Thymus (tissue), 11 donors: ENCODE measurements around the gene PPP6R3. TPM values are rescaled to one million over a fixed set of nuclear protein-coding genes. Genes with fewer than 3 reads are reported as not detected.

Source experiments
- DNase-seq, 9 donors: peaks; one replicate each; pipeline ENCODE4 v3.0.0-alpha.2; 2013; ENCODE audit warnings: low spot score in 9 of 9, low read depth in 6 of 9, missing footprints in 1 of 9
- H3K27ac ChIP-seq, 2 donors: one replicate each; pipeline ENCODE4 v1.5.1; 2013; ENCODE audit warnings: control low read depth in 1 of 2, low read depth in 1 of 2, low read length in 1 of 2, mild to moderate bottlenecking in 1 of 2, moderate library complexity in 1 of 2
- H3K27me3 ChIP-seq, 2 donors: one replicate each; pipeline ENCODE4 v1.5.1; 2013; ENCODE audit warnings: low read length in 1 of 2; ENCODE audit not compliant: control insufficient read depth in 2 of 2, insufficient read depth in 1 of 2
- H3K36me3 ChIP-seq, 2 donors: one replicate each; pipeline ENCODE4 v1.5.1; 2013; ENCODE audit warnings: low read length in 1 of 2, mild to moderate bottlenecking in 1 of 2, moderate library complexity in 1 of 2; ENCODE audit not compliant: control insufficient read depth in 2 of 2, insufficient read depth in 2 of 2
- H3K4me1 ChIP-seq, 2 donors: one replicate each; pipeline ENCODE4 v1.5.1; 2013; ENCODE audit warnings: low read length in 2 of 2; ENCODE audit not compliant: control insufficient read depth in 2 of 2, insufficient read depth in 2 of 2
- H3K4me3 ChIP-seq, 2 donors: one replicate each; pipeline ENCODE4 v1.5.1; 2013; ENCODE audit warnings: low read length in 2 of 2, control low read depth in 1 of 2, mild to moderate bottlenecking in 1 of 2
- H3K9me3 ChIP-seq, 2 donors: one replicate each; pipeline ENCODE4 v1.5.1; 2013; ENCODE audit warnings: low read length in 1 of 2, mild to moderate bottlenecking in 1 of 2; ENCODE audit not compliant: control insufficient read depth in 2 of 2, insufficient read depth in 1 of 2
- WGBS: extraction: QIAGEN DNeasy Blood & Tissue Kit; methylation state at CpG from one replicate; pipeline ENCODE4 v1.1.7; 2013; 5-methylcytosine and 5-hydroxymethylcytosine counted together
- polyA plus RNA-seq: library from polyadenylated mRNA; stranded (reverse); fragments of 200-250 nt; gene quantifications from one replicate; pipeline ENCODE4 v1.2.3, GENCODE V29; 2013
- total RNA-seq: library from RNA; stranded (reverse); fragments of 120-200 nt; gene quantifications from one replicate; pipeline ENCODE4 v1.2.4, GENCODE V29; 2013
- donor health status: healthy.

The PPP6R3 gene
- total and polyA plus RNA-seq, 2 donors = 45.8 to 103 TPM

GRCh38 chr11:68488623-68489022, 28.1 kb downstream of the PPP6R3 start:
- WGBS = 98% methylated on average over 1 of the region's 1 CpG
- Histone ChIP-seq H3K9me3 (no peaks in the 10 kb centered on the region), H3K27me3 (no peaks in the 10 kb centered on the region), H3K36me3 (peaks cover 4% of the 10 kb centered on the region in 2 donors), H3K4me3 (no peak overlapping the region), H3K4me1 (peaks cover 2% of the 10 kb centered on the region in 2 donors), H3K27ac (no peak overlapping the region)
- no peak for DNase-seq

- H3K9me3 ChIP-seq = no peaks in the 10 kb centered on the region
- H3K27ac ChIP-seq = no peak overlapping the region
- DNase-seq = no peak
- H3K4me1 ChIP-seq = peaks cover under 1 to 5% of the 10 kb centered on the region in 2 donors
- no peaks in the 10 kb centered on the region for H3K27me3 ChIP-seq
- no peak overlapping the region for H3K4me3 ChIP-seq
- 63% methylated on average over 3 of the region's 3 CpGs for WGBS
- H3K36me3 ChIP-seq = peaks cover 0 to 4% of the 10 kb centered on the region in 2 donors
Observed at GRCh38 chr11:68495220-68495729, 34.7 kb downstream of the PPP6R3 start.

GRCh38 chr11:68495872-68496271, 35.3 kb downstream of the PPP6R3 start:
- H3K27ac ChIP-seq = no peak overlapping the region
- no peaks in the 10 kb centered on the region for H3K9me3 ChIP-seq
- H3K4me1 ChIP-seq = peaks cover 0 to 3% of the 10 kb centered on the region in 2 donors
- DNase-seq = no peak
- peaks cover 0 to 4% of the 10 kb centered on the region in 2 donors for H3K36me3 ChIP-seq
- no peak overlapping the region for H3K4me3 ChIP-seq
- no peaks in the 10 kb centered on the region for H3K27me3 ChIP-seq
- 97% methylated on average over 3 of the region's 3 CpGs for WGBS

- peaks cover 0 to 8% of the 10 kb centered on the region in 2 donors for H3K4me1 ChIP-seq
Observed at GRCh38 chr11:68497761-68498160, 37.2 kb downstream of the PPP6R3 start.

GRCh38 chr11:68498321-68498720, 37.8 kb downstream of the PPP6R3 start:
- Histone ChIP-seq H3K27ac (no peak overlapping the region), H3K4me1 (peaks cover 0 to 8% of the 10 kb centered on the region in 2 donors), H3K27me3 (no peaks in the 10 kb centered on the region), H3K36me3 (no peaks in the 10 kb centered on the region), H3K4me3 (no peak overlapping the region), H3K9me3 (no peaks in the 10 kb centered on the region)
- DNase-seq = no peak
- WGBS = 94% methylated on average over 2 of the region's 2 CpGs

More at GRCh38 chr11:68497761-68498160, 37.2 kb downstream of the PPP6R3 start:
- DNase-seq = no peak
- Histone ChIP-seq H3K36me3 (no peaks in the 10 kb centered on the region), H3K9me3 (no peaks in the 10 kb centered on the region), H3K27me3 (no peaks in the 10 kb centered on the region), H3K27ac (no peak overlapping the region), H3K4me3 (no peak overlapping the region)
- 93% methylated on average over 2 of the region's 2 CpGs for WGBS

- no peak for DNase-seq
- H3K27ac ChIP-seq = no peak overlapping the region
- no peak overlapping the region for H3K4me3 ChIP-seq
- H3K9me3 ChIP-seq = no peaks in the 10 kb centered on the region
- H3K27me3 ChIP-seq = no peaks in the 10 kb centered on the region
- 90% methylated on average over 11 of the region's 11 CpGs for WGBS
- peaks cover 0 to 8% of the 10 kb centered on the region in 2 donors for H3K4me1 ChIP-seq
- H3K36me3 ChIP-seq = no peaks in the 10 kb centered on the region
Observed at GRCh38 chr11:68498903-68499883, 38.6 kb downstream of the PPP6R3 start.

GRCh38 chr11:68500206-68500605, 39.7 kb downstream of the PPP6R3 start:
- Histone ChIP-seq H3K27ac (no peak overlapping the region), H3K27me3 (no peaks in the 10 kb centered on the region), H3K4me1 (peaks cover 0 to 10% of the 10 kb centered on the region in 2 donors), H3K9me3 (no peaks in the 10 kb centered on the region), H3K4me3 (no peak overlapping the region), H3K36me3 (peaks cover 0 to 5% of the 10 kb centered on the region in 2 donors)
- WGBS = 98% methylated on average over 2 of the region's 2 CpGs
- DNase-seq = no peak

- WGBS = 96% methylated on average over 6 of the region's 6 CpGs
- H3K4me3 ChIP-seq = no peak overlapping the region
- no peak for DNase-seq
- no peak overlapping the region for H3K27ac ChIP-seq
- no peaks in the 10 kb centered on the region for H3K9me3 ChIP-seq
- peaks cover 4 to 14% of the 10 kb centered on the region in 2 donors for H3K36me3 ChIP-seq
- H3K27me3 ChIP-seq = no peaks in the 10 kb centered on the region
- H3K4me1 ChIP-seq = peaks cover 0 to 10% of the 10 kb centered on the region in 2 donors
Observed at GRCh38 chr11:68501813-68502212, 41.3 kb downstream of the PPP6R3 start.

GRCh38 chr11:68503251-68503687, 42.7 kb downstream of the PPP6R3 start:
- 74% methylated on average over 9 of the region's 9 CpGs for WGBS
- Histone ChIP-seq H3K9me3 (no peaks in the 10 kb centered on the region), H3K36me3 (peaks cover 4 to 18% of the 10 kb centered on the region in 2 donors), H3K4me3 (no peak overlapping the region), H3K4me1 (peaks cover 0 to 10% of the 10 kb centered on the region in 2 donors), H3K27ac (no peak overlapping the region), H3K27me3 (no peaks in the 10 kb centered on the region)
- no peak for DNase-seq
